ENCODE data around the gene SAP30L.
A peak's percentile ranks its signal among the peaks of the same experiment; 100 is the strongest.

Gene SAP30L

DNA sequence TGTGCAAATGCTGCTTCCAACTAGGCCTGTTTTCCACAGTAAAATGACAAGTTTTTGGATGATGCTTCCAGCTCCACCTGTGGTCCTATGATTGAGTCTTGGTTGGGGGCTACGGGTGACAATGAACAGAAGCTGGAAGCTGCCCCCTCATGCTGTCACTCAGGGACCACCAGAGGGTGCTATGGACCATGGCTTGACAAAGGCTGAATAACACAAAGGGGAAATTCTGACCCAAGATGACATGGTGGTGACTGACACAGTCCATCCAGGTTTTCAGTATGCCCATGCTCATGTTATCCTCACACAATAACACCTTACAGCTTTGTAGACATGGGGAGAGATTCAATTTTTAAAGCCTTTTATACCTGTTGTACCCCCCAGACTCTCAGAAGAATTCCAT lies 23.9 kb upstream of the SAP30L start:
- DNase-seq (ENCODE audit: low read depth) = no peak

DNA sequence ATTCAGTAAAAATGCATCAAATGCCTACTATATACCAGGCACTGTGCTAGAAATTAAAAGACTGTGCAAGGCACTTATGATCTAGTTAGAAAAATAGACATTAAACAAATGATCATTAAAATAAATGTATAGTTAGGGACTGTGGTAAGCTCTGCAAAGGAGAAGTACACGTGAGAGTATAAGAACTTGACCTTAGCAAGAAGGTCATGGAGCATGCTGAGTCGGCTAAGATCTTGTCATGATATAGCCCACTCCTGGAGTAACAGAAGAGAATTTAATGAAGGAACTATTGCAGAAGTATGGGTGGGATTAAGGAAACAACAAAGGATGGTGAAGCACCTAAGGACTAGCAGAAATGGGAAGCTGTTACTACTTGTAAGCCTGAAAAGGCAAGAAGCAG lies 23.5 kb upstream of the SAP30L start:
- no peak for DNase-seq (ENCODE audit: low read depth)

DNA sequence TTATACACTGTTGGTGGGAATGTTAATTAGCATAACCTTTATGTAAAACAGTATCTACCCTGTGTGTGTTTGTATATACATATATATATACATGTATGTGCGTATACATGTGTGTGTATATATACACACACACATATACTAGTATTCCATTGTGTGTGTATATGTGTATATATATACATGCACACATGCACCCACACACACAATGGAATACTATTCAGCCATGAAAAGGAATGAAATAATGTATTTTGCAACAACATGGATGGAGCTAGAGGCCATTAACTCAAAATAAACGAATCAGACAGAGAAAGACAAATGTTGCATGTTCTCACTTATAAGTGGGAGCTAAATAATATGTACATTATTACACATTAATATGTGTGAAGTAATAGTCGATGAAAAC lies 17.6 kb upstream of the SAP30L start:
- DNase-seq (ENCODE audit: low read depth) = no peak

DNA sequence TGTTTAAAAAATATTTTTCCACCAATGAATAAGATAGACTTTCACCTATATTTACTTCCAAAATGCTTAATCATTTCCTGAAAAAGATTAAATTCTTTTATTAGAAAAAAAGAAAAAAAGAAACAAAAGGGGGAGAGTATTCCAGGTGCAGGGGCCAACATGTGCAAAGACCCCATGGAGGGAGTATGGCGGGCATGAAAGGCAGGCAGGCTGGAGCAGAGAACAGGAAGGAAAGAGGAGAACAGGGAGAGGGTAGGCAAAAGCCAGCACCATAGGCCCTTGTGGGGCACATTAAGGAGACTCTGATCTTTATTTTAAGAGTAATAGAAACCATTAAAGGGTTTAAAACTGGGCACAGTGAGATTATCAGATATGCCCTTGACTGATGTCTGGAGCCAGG lies 16.5 kb upstream of the SAP30L start:
- no peak for DNase-seq (ENCODE audit: low read depth)

DNA sequence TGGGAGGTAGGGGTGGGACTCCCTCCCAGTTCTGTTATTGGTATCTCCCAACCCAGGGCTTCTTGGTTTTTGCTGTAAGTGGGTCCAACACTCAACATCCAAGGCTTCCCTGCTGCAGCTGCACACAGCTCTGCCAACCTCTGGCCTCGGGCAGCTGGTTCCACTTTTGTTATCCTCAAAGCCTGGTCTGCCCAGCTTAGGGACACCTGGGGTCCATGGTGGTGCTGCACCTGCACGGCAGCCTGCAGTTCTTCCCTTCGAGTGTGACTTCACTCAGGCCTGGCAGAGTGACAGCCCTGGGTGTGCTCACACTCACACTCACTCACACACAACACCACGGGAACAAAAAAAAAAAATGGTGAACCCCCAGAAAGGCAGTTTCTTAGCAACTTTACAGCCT lies 15.3 kb upstream of the SAP30L start:
- no peak for DNase-seq (ENCODE audit: low read depth)

DNA sequence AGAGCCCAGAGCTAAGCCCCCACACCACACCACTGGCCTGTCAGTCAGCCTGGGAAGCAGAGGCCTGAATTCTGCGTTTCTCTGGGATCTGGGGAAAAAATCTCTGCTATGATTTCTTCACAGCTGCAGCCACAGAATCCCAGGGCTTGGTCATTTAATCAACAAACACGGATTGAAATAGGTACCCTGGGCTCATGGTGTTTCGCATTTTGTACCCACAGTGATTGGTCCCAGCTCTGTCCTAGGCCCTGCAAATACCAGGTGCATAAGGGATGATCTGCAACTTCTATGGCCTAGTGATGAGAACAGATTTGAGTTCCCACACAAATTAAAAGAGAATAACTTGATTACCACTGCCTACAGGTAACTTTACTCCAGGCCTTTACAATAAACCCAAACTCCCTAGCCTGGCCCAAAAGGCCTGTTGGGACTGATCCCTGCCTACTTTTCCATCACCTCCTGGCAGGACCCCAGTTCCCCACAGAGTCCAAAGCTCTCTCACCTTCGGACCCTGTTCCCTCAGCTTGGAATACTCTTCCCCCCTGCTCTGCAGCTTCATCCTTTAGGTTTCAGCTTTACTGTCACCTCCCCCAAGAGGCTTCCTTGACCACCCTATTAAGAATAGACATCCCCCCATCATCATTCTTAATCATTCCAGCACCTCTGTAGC lies 14.7 kb upstream of the SAP30L start:
- DNase-seq (ENCODE audit: low read depth) = no peak

DNA sequence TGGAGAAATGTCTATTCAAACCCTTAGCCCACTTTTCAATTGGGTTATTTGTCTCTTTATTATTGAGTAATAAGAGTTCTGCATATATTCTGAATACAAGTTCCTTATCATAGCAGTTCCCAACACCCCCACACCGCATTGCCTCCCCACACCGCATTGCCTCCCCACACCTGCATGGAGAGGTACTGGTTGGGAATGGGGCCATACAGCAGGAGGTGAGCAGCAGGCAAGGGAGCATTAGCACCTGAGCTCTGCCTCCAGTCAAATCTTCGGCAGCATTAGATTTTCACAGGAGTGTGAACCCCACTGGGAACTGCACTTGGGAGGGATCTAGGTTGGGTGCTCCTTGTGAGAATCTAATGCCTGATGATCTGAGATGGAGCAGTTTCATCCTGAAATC lies 10.6 kb upstream of the SAP30L start:
- DNase-seq (ENCODE audit: low read depth) = no peak

DNA sequence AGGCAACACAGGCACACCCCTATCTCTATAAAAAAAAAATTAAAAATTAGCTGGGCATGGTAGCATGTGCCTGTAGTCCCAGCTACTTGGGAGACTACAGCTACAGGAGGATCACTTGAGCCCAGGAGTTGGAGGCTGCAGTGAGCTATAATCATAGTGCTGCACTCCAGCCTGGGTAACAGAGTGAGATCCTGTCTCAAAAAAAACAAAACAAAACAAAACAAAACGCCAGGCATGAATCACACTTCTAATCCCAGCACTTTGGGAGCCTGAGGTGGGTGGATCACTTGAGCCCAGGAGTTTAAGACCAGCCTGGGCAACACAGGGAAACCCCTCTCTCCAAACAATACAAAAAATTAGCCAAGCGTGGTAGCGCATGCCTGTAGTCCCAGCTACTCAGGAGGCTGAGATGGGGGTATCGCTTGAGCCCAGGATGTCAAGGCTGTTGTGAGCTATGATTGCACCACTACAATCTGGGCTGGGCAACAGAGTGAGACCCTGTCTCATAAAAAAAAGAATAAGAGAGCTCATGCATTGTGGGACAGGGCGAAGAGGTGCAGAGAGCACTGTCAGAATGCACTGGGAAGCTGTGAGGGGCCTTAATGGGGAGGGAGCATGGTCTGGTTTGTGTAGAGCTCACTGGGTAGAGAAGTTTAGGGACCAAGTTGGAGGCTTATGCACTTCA lies 8.4 kb upstream of the SAP30L start:
- DNase-seq (ENCODE audit: low read depth) = no peak

DNA sequence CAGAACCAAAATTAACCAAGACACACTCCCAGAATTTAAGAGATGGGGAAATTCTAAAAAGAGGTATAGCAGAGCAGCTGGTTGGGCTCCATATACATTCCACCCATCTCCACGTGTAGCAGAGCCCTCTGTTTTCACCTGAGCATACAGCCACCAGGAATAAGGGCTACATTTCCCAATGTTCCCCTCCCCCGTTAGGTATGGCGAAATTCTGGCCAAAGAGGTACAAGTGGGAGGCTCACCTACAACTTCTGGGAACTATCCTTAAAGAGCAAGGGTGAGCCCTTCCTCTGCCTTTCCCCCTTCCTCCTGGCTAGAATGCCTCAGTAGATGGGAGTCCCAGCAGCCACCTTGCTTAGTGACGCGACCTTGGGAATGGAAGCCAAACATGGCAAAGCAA lies 5.3 kb upstream of the SAP30L start:
- no peak for DNase-seq (ENCODE audit: low read depth)

DNA sequence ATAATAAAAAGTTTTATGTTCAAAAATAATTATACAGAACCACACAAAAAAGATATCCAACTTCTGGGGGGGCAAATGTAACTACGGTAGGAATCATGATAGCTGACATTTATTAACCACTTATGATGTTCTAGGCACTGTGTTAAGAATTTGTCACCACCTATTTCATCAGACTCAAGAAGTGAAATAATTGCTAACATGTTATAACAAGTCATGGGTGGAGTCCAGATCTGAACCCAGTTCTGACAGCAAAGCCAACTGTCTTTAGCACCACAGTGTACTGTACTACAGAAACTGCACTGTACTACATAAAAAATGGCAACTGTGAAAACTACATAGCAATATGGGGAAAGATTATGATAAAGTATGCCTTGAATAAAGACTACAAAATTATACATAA lies 3.0 kb upstream of the SAP30L start:
- no peak for DNase-seq (ENCODE audit: low read depth)

DNA sequence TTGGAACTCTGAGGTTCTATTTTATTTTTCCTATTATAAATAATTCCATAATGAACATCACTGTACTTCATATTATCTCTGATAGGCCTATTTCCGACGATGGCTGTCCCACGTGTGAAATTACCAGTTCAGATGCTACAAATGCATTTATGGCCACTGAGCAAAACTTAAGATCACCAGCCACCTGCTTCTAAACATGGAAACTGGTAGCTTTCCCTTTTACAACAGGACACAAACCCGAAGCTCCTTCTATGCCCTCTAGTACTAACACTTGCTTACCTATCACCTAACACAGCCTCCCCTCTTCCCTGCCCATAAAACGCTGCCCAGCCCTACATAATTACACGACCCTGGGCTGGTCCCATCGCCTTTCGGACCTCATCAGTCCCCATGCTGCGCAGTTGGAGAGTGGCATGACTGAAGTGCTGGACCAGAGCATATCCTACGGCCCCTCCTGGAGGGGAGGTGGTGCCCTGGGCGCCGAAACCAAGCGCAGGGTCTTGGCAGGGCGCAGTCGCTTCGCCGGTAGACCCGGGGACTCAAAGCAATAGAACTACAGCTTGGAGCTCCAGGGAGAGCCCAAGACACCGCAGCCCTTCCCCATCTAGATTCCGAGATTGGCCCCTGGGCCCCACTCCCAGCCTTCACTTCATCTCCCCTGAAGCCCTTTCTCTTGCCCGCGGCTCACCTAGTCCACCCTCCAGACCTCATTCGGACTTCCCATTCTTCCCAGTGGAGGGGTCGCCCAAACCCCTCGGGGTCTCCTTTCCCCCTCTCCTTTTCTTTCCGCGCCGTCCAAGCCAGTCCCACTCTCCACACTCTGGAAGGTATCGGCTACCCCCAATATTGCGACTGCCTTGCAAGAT lies 1.0 kb upstream of the SAP30L start:
- DNase-seq (ENCODE audit: low read depth) = no peak

DNA sequence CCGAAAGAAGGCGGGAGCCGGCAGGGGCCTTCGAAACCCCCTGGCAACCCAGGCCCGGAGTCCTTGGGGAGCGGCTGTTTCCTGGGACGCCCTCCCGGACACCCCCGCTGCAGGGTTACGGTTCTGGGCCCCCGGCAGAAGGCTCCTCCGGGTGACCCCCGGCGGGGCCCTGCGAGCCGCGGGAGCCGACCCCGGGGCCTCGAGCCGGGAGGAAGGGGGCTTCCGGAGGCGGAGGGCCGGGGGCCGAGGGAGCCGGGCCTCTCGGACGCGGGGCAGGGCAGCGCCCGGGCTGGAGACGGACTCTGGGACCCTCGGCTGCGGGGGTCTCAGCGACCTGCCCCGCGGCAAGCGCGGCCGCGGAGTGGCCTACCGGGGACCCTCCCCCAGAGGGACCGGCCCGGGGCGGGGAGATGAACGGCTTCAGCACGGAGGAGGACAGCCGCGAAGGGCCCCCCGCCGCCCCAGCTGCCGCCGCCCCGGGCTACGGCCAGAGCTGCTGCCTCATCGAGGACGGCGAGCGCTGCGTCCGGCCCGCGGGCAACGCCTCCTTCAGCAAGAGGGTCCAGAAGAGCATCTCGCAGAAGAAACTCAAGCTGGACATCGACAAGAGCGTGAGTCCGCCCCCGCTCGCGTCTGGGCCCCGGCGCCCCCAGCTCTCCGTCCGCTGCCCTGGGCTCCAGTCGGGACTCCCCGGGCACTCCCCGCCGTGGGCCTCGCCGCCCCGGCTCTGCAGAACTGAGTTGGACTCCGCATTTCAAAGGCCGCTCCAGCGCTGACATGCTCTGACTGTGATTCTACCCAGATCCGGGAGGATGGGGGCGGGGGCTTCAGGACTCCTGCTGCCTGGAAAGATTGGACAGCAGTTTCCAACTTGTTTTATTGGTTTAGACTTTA lies 645 bp downstream of the SAP30L start:
- DNase-seq (ENCODE audit: low read depth) = peak; percentile 13

DNA sequence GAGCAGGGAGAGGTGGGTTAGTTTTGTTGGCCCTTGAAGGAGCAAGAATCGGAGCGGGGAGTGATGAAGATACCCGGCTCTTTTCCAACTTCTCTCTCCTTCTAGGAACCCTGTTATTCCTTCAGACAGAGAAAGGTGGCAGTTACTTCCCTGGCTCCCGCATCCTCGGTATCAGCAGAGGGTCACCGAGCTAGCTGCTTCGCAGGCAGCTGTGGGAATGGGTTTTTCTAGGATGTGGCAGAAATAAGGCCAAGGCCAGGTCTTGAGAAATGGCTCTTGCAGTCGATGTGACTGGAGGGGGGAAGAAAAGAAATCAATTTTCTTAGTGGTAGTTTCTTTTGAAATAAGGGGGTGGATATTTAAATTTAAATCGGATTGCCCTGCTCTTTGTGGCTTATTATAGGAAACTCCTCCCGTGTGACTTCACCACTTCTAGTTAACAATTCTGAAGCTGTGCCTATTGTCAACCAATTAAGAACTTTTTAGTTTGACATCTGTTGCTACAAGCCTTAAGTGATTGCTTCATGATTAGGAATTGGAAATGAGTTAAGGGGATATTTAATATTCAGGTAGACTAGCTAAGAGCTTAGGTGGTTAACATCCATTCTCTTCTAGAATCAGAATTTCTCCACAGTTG lies 1.4 kb downstream of the SAP30L start:
- no peak for DNase-seq (ENCODE audit: low read depth)

DNA sequence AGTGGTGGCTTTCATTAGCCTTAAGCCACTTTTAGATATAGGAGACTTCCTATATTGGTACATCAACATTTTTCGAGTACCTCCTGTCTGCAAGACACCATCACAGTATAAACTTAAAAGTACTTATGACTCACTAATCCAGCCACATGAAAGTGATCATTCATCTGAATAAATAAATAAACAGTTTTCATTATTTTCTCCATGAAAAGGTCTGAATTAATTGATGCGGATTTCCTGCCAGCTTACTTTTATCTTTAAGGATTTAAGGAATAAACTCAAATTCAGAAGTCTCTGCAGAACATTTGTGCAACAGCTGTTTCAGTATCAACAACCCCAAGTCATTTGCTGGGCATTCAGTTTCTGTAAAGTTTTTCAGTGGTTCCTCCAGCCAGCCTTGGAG lies 4.0 kb downstream of the SAP30L start:
- no peak for DNase-seq (ENCODE audit: low read depth)

DNA sequence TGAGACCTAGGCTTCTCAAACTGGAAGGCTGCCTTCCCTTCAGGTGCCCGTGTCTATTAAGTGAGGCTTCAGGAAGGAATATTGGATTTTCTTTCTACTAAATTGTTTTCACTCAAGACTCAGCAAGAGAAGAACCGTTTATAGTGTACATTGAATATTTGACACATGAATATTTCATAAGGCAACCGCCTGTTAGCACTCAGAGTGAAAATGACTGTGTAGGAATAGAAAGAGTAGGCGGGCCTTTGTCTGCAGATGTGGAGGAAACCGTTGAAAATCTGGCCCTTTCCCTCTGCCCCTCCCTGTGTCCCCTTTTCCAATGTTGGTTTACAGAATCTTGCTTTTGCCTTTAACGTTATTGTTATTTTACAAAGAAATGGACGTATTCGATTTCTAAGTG lies 6.2 kb downstream of the SAP30L start:
- DNase-seq (ENCODE audit: low read depth) = no peak

DNA sequence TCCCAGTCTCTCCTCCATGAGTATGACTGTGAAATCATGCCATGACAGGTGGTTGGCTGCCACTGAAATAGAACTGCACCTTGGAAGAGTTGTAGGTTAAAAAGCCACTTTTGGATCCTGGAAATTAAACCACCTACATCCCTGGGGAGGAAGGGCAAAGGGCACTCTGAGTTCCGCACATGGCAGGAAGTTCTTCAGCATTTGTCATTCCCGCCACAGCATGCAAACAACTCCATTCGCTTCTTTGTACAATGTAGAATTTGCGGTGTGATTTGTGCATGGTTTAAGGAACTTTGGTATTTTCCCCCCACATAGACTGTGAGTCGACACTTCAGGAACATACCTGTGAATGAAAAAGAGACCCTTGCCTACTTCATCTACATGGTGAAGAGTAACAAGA lies 9.8 kb downstream of the SAP30L start:
- no peak for DNase-seq (ENCODE audit: low read depth)

DNA sequence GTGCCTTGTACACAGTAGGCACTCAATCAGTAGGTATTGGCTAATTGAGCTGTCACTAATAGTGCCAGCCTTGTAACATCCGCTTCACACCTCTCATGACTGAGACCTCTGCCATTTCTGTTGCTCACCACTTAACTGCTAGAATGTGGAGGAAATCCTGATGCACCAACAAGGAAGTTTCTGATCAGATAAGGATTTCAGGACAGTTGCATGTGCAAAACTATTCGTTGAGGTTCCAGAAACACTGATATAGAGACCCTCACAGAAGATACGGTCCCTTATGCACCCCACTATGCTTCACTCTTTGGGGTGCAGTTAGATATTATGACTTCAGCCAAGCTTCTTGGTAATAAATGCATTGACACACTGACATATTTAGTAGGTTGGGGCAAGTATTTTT lies 10.7 kb downstream of the SAP30L start:
- no peak for DNase-seq (ENCODE audit: low read depth)

DNA sequence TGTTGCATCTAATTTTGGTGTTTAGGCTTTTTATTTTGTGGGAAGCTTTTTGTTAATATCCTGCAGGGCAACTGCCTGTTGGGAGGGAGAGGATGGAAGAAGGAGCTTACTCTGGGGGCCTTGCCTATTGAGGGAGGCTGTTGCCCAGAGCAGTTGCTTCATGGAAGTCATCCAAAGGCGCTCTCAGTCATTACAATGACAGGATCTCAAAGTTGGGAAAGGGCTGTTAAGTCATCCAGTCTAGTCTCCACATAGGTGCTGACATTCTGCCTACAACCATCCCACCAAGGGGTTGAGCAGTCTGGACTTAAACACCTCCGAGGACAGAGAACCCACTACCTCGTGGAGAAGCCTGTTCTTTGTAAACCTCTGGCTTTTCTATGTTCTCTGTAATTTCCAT lies 13.2 kb downstream of the SAP30L start:
- no peak for DNase-seq (ENCODE audit: low read depth)

DNA sequence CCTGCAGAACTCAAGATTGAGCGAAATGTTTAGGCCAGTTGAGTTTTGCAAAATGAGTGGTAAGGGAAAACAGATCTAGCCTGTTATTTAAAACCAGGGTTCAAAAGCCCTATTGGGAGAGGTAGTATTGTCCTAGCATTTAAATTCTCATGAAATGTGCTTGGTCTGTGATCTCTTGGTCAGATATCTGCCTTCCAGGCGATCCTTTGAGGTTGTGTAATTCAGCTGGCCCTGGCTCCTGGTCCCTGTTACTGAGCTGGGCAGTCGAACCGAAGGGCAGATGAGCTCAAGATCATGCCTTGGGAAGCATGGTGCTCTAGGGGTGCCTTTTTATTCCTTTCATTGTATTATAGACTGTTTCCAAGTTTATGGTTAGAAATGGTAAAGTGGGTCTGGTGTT lies 14.4 kb downstream of the SAP30L start:
- no peak for DNase-seq (ENCODE audit: low read depth)

DNA sequence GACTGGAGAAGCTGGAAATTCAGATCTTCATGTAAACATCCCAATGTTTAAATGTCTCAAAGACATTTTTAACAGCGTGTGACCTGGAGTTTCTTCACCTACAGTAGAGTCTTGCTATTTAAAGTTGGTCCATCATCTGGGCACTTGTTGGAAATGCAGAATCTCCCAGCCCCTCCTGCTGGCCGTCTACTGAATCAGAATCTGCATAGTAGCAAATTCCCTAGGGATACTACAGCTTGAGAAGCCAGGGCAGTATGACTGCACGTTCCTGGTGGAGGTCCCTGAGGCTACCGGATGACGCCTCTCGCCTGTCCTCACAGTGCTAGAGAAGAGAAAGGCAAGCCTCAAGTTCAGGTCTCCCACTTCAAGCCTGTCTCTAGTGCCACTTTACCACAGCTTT lies 15.7 kb downstream of the SAP30L start:
- DNase-seq (ENCODE audit: low read depth) = no peak

DNA sequence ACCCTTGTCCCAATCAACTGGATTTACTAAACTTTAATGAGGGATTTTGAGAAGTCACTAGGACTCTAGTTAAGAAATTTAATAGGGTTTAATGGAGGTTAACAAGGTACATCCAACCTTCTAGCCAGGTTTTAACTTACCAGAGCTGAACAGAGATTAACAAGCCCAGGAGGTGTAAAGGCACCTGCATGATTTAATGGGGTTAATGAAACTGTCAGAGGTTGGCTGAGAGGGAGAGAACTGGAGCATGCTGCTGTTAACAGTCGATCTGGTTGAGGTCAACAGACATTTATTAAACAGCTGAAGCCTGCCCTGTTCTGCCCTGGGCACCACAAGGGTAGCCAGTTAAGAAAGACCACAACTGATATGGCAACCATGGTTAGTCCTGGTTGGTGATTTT lies 18.6 kb downstream of the SAP30L start:
- no peak for DNase-seq (ENCODE audit: low read depth)

DNA sequence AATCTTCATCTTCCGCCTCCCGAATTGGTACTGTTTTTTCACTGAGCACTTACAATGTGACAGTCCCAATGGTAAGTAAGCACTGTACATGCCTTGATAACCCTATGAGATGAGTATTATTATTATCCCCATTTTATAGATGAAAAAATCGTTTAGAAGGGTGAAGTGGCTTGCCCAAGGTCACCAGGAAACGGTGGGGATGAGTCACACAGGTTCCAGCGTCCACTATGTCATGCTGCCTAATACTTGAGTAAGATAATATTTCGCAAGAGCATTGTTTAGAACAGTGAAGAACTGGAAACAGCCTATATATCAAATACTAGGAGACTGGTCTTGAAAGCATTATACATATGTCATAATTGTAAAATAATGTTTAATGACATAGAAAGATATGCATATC lies 19.4 kb downstream of the SAP30L start:
- no peak for DNase-seq (ENCODE audit: low read depth)
